ENCODE results near the gene EDNRA.

DNA sequence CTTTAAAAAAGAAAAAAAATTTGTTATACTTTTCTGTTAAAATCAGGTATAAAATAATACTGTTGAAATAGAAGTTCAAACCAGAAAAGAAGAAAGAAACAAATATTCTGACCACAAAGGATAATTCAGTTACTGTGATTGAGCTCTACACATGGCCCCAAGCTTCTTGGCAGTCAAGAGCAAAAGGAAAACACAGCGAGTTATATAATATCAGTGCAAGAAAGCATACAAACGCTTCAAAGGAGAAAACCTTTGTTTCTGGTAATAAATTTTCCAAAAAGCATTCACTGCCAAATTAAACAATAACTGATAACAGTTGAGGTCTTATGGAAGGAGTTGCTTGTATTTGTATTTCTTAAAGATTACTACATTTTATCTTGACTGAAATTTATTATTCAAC is 40.5 kb upstream of the EDNRA start:
- TF ChIP-seq POLR2A (IDR thresholded peaks at IDR 0.05; ENCODE audit: low read depth, low read length) = no peak
- TF ChIP-seq, protein P1, sequence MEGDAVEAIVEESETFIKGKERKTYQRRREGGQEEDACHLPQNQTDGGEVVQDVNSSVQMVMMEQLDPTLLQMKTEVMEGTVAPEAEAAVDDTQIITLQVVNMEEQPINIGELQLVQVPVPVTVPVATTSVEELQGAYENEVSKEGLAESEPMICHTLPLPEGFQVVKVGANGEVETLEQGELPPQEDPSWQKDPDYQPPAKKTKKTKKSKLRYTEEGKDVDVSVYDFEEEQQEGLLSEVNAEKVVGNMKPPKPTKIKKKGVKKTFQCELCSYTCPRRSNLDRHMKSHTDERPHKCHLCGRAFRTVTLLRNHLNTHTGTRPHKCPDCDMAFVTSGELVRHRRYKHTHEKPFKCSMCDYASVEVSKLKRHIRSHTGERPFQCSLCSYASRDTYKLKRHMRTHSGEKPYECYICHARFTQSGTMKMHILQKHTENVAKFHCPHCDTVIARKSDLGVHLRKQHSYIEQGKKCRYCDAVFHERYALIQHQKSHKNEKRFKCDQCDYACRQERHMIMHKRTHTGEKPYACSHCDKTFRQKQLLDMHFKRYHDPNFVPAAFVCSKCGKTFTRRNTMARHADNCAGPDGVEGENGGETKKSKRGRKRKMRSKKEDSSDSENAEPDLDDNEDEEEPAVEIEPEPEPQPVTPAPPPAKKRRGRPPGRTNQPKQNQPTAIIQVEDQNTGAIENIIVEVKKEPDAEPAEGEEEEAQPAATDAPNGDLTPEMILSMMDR (conservative IDR thresholded peaks at IDR 0.05; ENCODE audit: low read depth, low read length) = no peak
- TF ChIP-seq, protein P2, sequence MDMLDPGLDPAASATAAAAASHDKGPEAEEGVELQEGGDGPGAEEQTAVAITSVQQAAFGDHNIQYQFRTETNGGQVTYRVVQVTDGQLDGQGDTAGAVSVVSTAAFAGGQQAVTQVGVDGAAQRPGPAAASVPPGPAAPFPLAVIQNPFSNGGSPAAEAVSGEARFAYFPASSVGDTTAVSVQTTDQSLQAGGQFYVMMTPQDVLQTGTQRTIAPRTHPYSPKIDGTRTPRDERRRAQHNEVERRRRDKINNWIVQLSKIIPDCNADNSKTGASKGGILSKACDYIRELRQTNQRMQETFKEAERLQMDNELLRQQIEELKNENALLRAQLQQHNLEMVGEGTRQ (IDR thresholded peaks at IDR 0.05; ENCODE audit: low read depth, low read length) = no peak
- TF ChIP-seq, protein P3, sequence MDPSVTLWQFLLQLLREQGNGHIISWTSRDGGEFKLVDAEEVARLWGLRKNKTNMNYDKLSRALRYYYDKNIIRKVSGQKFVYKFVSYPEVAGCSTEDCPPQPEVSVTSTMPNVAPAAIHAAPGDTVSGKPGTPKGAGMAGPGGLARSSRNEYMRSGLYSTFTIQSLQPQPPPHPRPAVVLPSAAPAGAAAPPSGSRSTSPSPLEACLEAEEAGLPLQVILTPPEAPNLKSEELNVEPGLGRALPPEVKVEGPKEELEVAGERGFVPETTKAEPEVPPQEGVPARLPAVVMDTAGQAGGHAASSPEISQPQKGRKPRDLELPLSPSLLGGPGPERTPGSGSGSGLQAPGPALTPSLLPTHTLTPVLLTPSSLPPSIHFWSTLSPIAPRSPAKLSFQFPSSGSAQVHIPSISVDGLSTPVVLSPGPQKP (IDR thresholded peaks at IDR 0.05; ENCODE audit: borderline replicate concordance, low read depth, low read length) = no peak
- TF ChIP-seq RFX5 (IDR thresholded peaks at IDR 0.05; ENCODE audit: low read depth, low read length) = no peak
- TF ChIP-seq FOS (IDR thresholded peaks at IDR 0.05; ENCODE audit: low read depth, low read length) = no peak
- no peak for TF ChIP-seq CEBPB (IDR thresholded peaks at IDR 0.05; ENCODE audit: low read depth, low read length)
- no peak for TF ChIP-seq SMC3 (IDR thresholded peaks at IDR 0.05; ENCODE audit: low read depth, low read length)
- TF ChIP-seq MAFK (IDR thresholded peaks at IDR 0.05; ENCODE audit: low read depth, low read length) = no peak
- TF ChIP-seq RAD21 (IDR thresholded peaks at IDR 0.05; ENCODE audit: low read length) = no peak
- TF ChIP-seq MAZ (IDR thresholded peaks at IDR 0.05; ENCODE audit: borderline replicate concordance, low read depth, low read length) = no peak

All from IMR-90 (cell line).